Fibroblast of villous mesenchyme (primary cell): Measurements from ENCODE around the gene PTHLH. TPM values are rescaled to one million over a fixed set of nuclear protein-coding genes. Genes with fewer than 3 reads are reported as not detected.

Experiments
- DNase-seq: peaks from one replicate; pipeline ENCODE4 v3.0.0-alpha.2; 2010; ENCODE audit warnings: low read depth
- H3K4me3 ChIP-seq: 2 replicates; pipeline ENCODE4 v1.5.1; 2011; ENCODE audit warnings: low read depth, mild to moderate bottlenecking, low read length
- CTCF ChIP-seq: IDR thresholded peaks from 2 replicates; pipeline ENCODE4 v1.5.1; 2012; ENCODE audit warnings: low read depth, mild to moderate bottlenecking, low read length; ENCODE audit not compliant: insufficient read depth
- total RNA-seq: library from RNA; depleted of rRNA; stranded (reverse); fragments of >200 nt; gene quantifications from 2 replicates; pipeline ENCODE4 v1.2.3, GENCODE V29; 2012

Gene PTHLH
- total RNA-seq, 1 donor, result 1.3 TPM

GRCh38 chr12:27995406-27995805, 22.9 kb upstream of the PTHLH start:
- TF ChIP-seq CTCF, result no peak
- no peak for DNase-seq

DNA sequence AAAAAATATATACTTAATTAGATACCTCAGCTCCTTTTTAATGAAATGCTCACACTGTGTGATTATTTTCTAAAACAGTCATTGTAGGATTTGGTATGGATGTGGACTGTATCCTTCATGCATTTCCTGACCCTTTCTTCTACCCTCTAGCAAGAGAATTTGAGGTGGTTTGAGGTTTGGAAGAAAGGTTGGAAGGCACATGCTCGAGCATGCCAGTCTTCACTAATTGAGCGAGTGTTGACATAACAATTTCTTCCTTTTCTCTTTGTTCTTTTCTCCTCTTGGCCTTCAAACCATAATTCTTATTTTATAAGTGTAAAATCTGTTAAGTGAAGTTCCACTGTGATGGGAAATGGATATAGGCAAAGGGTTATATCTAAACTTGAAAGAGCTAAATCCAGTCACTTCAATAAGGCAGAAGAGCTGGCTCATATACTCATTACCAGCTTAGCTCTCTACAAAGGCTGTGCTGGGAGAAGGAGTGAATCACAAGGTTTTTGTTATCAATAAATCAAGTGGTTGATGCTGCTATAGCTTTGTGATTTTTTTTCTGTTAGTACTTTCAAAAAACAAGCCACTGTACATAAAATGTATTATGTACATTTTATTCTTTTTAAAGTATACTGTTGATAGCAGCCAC, 16.2 kb upstream of the PTHLH start:
- no peak for TF ChIP-seq CTCF
- no peak for DNase-seq
- H3K4me3 ChIP-seq, result no peak overlapping the region

More at GRCh38 chr12:27995406-27995805, 22.9 kb upstream of the PTHLH start:
- no peak overlapping the region for H3K4me3 ChIP-seq

GRCh38 chr12:27987331-27987730, 14.8 kb upstream of the PTHLH start:
- TF ChIP-seq CTCF, result no peak
- no peak overlapping the region for H3K4me3 ChIP-seq

GRCh38 chr12:27984275-27984674, 11.7 kb upstream of the PTHLH start:
- DNase-seq, result peak; percentile 61
- H3K4me3 ChIP-seq, result no peak overlapping the region
- TF ChIP-seq CTCF, result no peak

More at GRCh38 chr12:27987331-27987730, 14.8 kb upstream of the PTHLH start:
- DNase-seq, result no peak

- H3K4me3 ChIP-seq, result no peak overlapping the region
- TF ChIP-seq CTCF, result no peak
- no peak for DNase-seq
Observed at GRCh38 chr12:27982951-27983350, 10.4 kb upstream of the PTHLH start.

- H3K4me3 ChIP-seq, result no peak overlapping the region
- no peak for TF ChIP-seq CTCF
- no peak for DNase-seq
Observed at GRCh38 chr12:27982385-27982784, 9.9 kb upstream of the PTHLH start.

DNA sequence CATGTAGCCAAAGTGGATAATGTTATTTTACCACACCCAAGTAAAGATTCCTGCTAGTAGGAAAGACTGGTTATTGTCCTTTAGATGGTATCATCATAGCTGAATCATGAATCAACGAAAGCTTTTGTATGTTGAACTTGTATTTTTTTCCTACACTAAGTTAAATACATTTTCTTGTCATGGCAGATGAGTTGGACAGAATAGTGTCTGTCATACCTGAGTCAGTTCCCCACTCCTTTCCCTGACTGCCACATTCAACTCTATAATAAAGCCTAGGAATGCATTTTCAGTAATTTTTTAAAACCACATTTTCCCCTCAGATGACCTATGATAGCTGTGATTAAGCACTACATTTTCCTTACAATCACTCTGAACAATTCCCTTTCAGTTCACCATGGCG, 9.3 kb upstream of the PTHLH start:
- no peak for DNase-seq
- no peak overlapping the region for H3K4me3 ChIP-seq
- no peak for TF ChIP-seq CTCF
